Stimulated activated CD8-positive, alpha-beta memory T cell treated with anti-CD3 and anti-CD28 coated beads, Interleukin-15, amount 100 ng/mL, for 1 hour (primary cell): ENCODE data around the gene SLC25A2.

Source experiments
- DNase-seq: peaks from one replicate; pipeline ENCODE4 v3.0.0-alpha.2; 2020; ENCODE audit warnings: low read depth

SLC25A2 gene

GRCh38 chr5:141313711-141314110 is 9.9 kb upstream of the SLC25A2 start:
- DNase-seq: no peak

GRCh38 chr5:141306630-141307029 is 2.8 kb upstream of the SLC25A2 start:
- no peak for DNase-seq

- DNase-seq: no peak
These were observed 5.5 kb downstream of the SLC25A2 start for GRCh38 chr5:141298376-141298775.

GRCh38 chr5:141272906-141273305 is 30.9 kb downstream of the SLC25A2 start:
- DNase-seq: no peak

- no peak for DNase-seq
These were observed 34.7 kb downstream of the SLC25A2 start for GRCh38 chr5:141269195-141269594.

- DNase-seq: no peak
These were observed 42.7 kb downstream of the SLC25A2 start for GRCh38 chr5:141261238-141261546.

GRCh38 chr5:141260458-141261237 is 43.2 kb downstream of the SLC25A2 start:
- no peak for DNase-seq

- DNase-seq: no peak
These were observed 44.9 kb downstream of the SLC25A2 start for GRCh38 chr5:141258948-141259347.

GRCh38 chr5:141258464-141258863 is 45.4 kb downstream of the SLC25A2 start:
- no peak for DNase-seq
